ENCODE data around the gene GNB1L.

GNB1L gene

GRCh38 chr22:19854778-19855503 lies at the start of gene GNB1L, which contains the start of gene RTL10:
TSS of gene GNB1L (minus strand) at chr22:19854874. CDS start at chr22:19821355, 33,519 bp downstream.
TSS of gene RTL10 (minus strand) at chr22:19854874. CDS start at chr22:19852261, 2,613 bp downstream.
- peak; percentile 93 for DNase-seq

GRCh38 chr22:19904174-19904856 lies 49.6 kb upstream of the GNB1L start:
- DNase-seq, result no peak

GRCh38 chr22:19903513-19903912 lies 48.8 kb upstream of the GNB1L start:
- no peak for DNase-seq

- DNase-seq, result no peak
Observed at GRCh38 chr22:19903031-19903430, 48.4 kb upstream of the GNB1L start.

- no peak for DNase-seq
Observed at GRCh38 chr22:19902245-19902715, 47.6 kb upstream of the GNB1L start.

GRCh38 chr22:19901577-19902244 lies 47.0 kb upstream of the GNB1L start:
- no peak for DNase-seq

- DNase-seq, result no peak
Observed at GRCh38 chr22:19900707-19901436, 46.2 kb upstream of the GNB1L start.

GRCh38 chr22:19898831-19899567 lies 44.3 kb upstream of the GNB1L start:
- no peak for DNase-seq

GRCh38 chr22:19898145-19898544 lies 43.5 kb upstream of the GNB1L start:
- DNase-seq, result no peak

- DNase-seq, result no peak
Observed at GRCh38 chr22:19897726-19898125, 43.1 kb upstream of the GNB1L start.

GRCh38 chr22:19896665-19897355 lies 42.1 kb upstream of the GNB1L start:
- DNase-seq, result no peak

GRCh38 chr22:19895160-19895849 lies 40.6 kb upstream of the GNB1L start:
- DNase-seq, result no peak

- no peak for DNase-seq
Observed at GRCh38 chr22:19893363-19893762, 38.7 kb upstream of the GNB1L start.

GRCh38 chr22:19892925-19893324 lies 38.3 kb upstream of the GNB1L start:
- DNase-seq, result no peak

GRCh38 chr22:19892257-19892879 lies 37.7 kb upstream of the GNB1L start:
- DNase-seq, result peak; percentile 62

- DNase-seq, result peak; percentile 85
Observed at GRCh38 chr22:19891317-19892256, 36.9 kb upstream of the GNB1L start.

- DNase-seq, result no peak
Observed at GRCh38 chr22:19890502-19891316, 36.0 kb upstream of the GNB1L start.

- DNase-seq, result no peak
Observed at GRCh38 chr22:19889951-19890350, 35.3 kb upstream of the GNB1L start.
